ELR (cell line): ENCODE data around the gene TBC1D14.

Experiments used
- DNase-seq: peaks from one replicate; pipeline ENCODE4 v3.0.0-alpha.2; 2015; ENCODE audit warnings: low read depth

Gene TBC1D14

DNA sequence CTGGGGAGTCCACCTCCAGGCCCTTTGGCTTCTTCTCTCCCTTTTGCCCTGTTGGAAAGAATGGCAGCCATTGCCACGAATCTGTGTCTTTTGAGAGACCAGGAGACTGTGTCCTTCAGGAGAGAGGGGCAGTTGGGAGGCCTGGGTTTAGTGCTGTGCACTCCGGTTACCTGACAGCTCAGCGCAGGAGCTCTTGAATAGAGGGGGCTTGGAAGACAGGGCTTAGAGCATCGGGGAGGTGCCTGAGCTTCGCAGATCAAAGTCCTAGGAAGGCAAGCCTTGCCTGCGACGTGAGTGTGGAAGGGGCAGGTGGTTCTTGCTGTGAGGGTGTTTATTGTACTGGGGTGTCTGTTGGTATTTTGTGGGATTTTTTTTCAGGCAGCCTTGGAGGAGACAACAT, 91.6 kb downstream of the TBC1D14 start:
- no peak for DNase-seq

DNA sequence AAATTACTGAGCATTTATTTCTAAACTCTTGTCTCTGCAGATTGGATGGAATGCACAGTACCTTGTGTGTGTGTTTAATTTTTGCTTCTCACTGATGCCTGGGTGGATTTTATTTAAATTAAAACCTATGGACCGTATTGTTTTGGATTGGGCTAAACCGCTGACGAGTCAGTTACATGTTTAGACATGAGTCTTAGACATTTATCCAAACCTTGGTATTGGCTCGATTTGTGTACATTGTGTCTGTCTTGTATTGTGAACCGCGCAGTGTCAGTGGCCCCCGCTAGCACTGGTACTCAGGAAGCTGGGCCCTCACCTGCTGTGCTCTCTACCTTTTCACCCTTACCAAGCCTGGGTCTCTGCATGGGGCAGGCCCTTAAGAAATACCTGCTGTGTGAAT, 92.7 kb downstream of the TBC1D14 start:
- no peak for DNase-seq

DNA sequence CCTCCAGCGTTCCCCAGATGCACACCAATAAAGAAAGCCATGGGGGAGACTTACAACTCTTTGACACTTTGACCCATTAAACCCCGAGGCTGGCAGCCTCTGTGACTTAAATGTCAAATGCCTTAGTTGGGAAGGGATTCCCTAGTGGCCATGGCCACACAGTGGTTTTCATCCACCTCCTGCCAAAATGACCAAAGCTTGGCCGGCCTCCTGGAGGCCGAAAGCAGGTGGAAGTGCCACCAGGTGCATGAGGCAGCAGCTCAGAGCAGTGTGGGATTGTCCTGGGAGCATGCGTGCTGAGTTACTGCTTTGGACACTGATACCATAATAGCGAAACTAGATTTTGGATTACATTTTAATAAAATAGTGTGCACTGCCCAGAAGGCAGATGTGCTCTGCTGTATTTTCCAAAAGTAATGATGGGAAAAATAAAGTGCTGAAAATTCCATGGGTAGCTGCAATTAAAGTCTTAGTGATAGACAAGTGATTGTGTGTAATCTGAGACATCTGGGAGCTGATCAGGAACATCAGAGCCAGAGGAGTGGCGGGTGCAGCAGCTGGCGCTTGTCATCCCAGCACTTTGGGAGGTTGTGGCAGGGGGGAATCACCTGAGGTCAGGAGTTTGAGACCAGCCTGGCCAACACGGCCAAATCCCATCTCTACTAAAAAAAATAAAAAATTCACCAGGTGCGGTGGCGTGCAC, 93.7 kb downstream of the TBC1D14 start:
- no peak for DNase-seq

DNA sequence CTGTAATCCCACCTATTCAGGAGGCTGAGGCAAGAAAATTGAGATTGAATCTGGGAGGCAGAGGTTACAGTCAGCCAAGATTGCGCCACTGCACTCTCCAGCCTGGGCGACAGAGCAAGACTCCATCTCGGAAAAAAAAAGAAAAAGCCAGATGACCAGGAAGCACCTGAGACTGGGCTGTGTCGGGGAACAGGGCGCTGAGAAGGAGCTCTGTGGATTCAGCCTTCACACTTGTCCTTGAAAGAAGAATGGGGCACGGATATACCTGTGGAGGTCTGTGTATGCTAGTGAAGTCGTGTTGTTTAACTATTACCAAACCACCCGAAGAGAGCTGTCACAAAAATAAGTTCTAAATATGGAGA, 94.2 kb downstream of the TBC1D14 start:
- DNase-seq: no peak

GRCh38 chr4:7004331-7004730, 94.7 kb downstream of the TBC1D14 start:
- peak; percentile 17 for DNase-seq

- DNase-seq: no peak
Measured at GRCh38 chr4:7005571-7005970, 95.9 kb downstream of the TBC1D14 start.

GRCh38 chr4:7006411-7006810, 96.8 kb downstream of the TBC1D14 start:
- DNase-seq: no peak

DNA sequence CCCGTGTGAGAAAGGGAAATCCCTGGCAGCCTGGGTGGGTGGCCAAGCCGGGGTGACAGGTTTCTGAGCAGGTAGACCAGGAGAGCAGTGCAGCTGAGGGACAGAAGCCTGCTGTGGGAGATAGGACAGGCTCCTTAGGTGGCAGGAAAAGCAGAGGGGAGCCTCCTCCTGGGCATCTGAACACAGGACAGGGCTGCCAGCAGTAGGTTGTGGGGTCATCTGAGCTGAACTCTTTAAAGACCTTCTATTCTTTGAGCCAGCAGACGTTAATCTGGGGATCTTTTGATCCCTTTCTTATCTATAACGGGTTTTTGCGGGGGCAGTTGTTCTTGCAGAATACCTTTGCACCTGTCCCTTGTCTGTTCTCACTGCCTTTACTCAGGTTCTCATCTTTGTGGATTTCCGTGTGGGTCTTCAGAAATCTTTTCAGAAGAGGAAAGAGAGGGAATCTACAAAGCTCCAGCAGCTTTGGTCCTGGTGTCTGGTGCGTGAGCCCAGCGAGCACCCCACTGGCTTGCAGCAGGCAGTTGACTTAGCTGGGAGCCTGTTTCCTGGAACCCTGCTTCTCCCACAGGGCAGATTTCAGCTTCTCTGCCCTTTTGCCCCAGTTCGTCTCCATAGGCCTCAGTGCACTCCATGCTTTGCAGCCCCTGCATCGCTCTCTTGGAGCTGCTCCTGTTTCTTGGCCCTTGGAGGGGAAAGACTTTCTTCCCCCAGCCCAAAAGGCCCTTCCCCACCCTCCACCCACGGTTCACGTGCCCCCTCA, 97.7 kb downstream of the TBC1D14 start:
- no peak for DNase-seq

DNA sequence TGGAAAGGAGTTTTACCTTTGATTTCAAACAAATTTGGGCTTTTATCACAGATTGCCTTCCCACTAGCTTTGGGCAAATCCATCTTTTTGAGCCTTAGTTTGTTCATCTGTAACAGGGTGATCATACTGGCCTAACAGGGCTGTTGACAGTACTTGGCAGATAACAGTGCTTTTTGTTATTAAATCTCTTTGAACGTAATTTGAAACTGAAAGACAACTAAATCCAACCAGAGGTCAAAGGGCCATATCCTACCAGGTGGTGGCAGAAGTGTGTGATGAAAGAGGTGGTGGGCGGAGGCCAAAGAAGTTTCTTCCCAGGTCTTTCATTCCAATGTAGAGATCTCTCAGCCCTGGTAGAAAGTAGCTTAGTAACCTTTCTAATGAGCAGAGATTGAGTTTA, 98.3 kb downstream of the TBC1D14 start:
- DNase-seq: no peak

DNA sequence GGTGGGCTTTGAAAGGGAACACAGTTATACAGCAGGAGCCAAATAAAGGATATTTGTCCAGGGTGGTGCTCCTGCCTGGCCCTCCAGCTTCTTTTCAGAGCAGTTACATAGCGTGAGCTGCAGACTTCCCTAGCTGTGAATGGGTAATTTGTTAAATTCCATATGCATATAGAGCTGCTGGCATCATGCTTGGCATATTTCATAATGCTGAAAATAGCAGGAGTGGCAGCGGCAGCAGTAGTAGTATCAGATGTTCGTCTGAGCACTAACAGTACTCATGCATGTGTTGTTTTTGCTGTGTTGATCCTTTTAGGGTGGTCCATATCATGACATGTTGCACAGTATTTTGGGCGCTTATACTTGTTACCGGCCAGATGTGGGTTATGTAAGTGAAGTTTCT, 99.9 kb downstream of the TBC1D14 start:
- no peak for DNase-seq

DNA sequence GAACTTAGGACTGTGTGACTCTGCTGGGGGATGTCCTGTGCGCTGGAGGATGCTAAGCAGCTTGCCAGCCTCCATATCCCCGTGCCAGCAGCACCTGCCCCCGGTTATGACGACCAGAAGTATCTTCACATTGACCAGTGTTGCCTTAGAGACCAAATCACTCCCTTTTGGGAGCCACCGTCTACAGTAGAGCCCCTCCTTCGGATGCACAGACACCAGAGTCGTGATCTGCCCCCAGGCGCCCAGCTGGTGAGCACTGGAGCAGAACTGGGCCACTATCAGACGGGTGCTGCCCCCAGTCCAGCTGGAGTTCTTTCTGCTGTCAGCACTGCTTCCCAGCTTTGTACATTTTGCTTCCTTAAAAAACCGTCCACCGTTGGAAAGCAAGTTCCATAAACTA, 103.5 kb downstream of the TBC1D14 start:
- DNase-seq: no peak

- no peak for DNase-seq
Measured at GRCh38 chr4:7014815-7015214, 105.2 kb downstream of the TBC1D14 start.

GRCh38 chr4:7015383-7016035, 105.9 kb downstream of the TBC1D14 start:
- DNase-seq: no peak

DNA sequence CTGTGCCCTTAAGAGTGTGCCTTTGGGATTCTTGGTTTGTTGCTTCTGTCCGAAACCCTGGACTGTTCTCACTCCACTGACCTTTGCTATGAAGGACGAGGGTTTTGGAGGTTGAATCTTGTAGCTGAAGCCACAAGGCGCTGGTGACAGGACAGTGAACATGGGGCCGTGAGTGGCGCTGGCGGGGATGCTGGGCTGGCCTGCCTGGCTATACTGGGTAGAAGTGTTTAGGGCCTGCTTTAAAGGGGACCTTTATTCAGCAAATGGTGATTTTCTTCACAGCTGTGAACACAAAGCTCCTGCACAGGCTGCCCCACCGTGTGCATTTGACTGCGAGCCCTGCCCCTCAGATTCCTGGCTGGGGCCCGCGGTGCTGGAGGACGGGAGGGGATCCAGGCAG, 106.5 kb downstream of the TBC1D14 start:
- DNase-seq: no peak

GRCh38 chr4:7016512-7016911, 106.9 kb downstream of the TBC1D14 start:
- no peak for DNase-seq

GRCh38 chr4:7017446-7018048, 107.9 kb downstream of the TBC1D14 start:
- no peak for DNase-seq

- DNase-seq: no peak
Measured at GRCh38 chr4:7018281-7018680, 108.7 kb downstream of the TBC1D14 start.

DNA sequence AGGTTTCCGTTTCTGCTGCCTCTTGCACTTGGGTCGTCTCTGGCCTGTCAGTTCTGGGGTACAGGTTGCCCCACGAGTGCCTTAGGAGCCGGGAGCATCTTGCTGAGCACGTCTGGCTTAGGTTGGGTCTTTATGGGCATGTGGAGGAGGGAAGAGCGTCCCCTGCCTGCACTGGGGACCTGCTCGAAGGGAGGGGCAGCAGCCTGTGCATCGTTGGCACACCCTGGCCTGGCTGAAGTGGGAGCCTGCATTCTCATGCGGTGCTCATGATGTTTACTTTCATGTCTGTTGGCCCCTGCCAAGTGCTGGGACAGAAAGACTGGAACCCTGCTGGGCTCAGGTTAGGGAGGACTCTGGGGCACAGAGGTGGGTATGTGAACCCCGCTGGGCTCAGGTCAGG, 109.7 kb downstream of the TBC1D14 start:
- DNase-seq: no peak

- DNase-seq: no peak
Measured at GRCh38 chr4:7020290-7020689, 110.7 kb downstream of the TBC1D14 start.

DNA sequence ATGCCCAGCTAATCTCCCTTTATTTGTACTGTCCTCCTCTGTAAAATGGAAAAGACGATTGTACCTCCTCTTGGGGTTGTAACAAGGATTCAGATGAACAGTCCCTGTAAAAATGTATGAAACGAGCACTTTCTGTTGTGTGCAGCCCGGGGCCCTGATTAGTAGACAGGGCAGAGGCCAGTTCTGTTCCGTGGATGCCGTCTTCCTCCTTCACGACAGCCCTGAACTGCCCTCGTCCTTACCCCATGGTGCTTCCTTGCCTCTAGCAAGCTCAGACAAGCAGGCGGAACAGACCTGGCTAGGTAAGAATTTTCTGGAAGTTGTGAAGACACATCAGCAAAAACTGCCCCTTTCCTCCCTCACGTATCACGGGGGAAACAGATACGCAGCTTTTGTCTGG, 111.2 kb downstream of the TBC1D14 start:
- no peak for DNase-seq

DNA sequence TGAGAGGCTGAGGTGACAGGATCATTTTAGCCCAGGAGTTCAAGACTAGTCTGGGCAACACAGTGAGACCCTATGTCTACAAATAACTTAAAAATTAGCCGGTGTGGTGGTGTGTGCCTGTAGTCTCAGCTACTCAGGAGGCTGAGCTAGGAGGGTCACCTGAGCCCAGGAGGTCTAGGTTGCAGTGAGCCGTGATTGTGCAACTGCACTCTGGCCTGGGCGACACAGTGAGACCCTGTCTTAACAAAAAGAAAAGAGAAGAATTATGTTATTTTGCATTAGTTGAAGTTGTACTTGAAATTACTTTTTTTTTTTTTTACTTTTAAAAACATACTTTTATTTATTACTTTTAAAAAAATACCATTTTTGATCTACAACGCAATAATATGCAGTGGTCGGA, 111.7 kb downstream of the TBC1D14 start:
- DNase-seq: no peak

GRCh38 chr4:7021930-7022664, 112.5 kb downstream of the TBC1D14 start:
- DNase-seq: peak; percentile 97
